Mesenchymal stem cell (in vitro differentiated cells and primary cell): ENCODE data around the gene SDK2.

Experiments used
- DNase-seq: peaks from one replicate; pipeline ENCODE4 v3.0.0-alpha.2; 2013
- H2AFZ ChIP-seq: one replicate; pipeline ENCODE4 v1.6.1; 2013; ENCODE audit warnings: low read depth, mild to moderate bottlenecking, control low read depth, inconsistent platforms, low read length, moderate library complexity
- H2AK5ac ChIP-seq: 2 replicates; pipeline ENCODE4 v1.6.1; 2013; ENCODE audit warnings: low read length, moderate library complexity, mild to moderate bottlenecking, inconsistent platforms; ENCODE audit not compliant: severe bottlenecking
- H2BK120ac ChIP-seq: one replicate; pipeline ENCODE4 v1.6.1; 2013; ENCODE audit warnings: low read depth, mild to moderate bottlenecking, inconsistent platforms, low read length, moderate library complexity
- H2BK12ac ChIP-seq, 2 experiments: one replicate each; pipeline ENCODE4 v1.6.1; 2013; ENCODE audit warnings: inconsistent platforms in 2 of 2, low read length in 2 of 2, mild to moderate bottlenecking in 2 of 2, moderate library complexity in 2 of 2, control low read depth in 1 of 2
- H2BK15ac ChIP-seq: one replicate; pipeline ENCODE4 v1.6.1; 2013; ENCODE audit warnings: mild to moderate bottlenecking, low read depth, inconsistent platforms; ENCODE audit not compliant: poor library complexity, severe bottlenecking
- H2BK5ac ChIP-seq: 2 replicates; pipeline ENCODE4 v1.6.1; 2013; ENCODE audit warnings: low read depth, mild to moderate bottlenecking, low read length, control low read depth, inconsistent platforms; ENCODE audit not compliant: poor library complexity, severe bottlenecking
- H3K14ac ChIP-seq, 2 experiments: one replicate each; pipeline ENCODE4 v1.6.1; 2013; ENCODE audit warnings: inconsistent platforms in 2 of 2, low read length in 2 of 2, control low read depth in 1 of 2, mild to moderate bottlenecking in 1 of 2, moderate library complexity in 1 of 2
- H3K18ac ChIP-seq, 2 experiments: one replicate each; pipeline ENCODE4 v1.6.1; 2013; ENCODE audit warnings: inconsistent platforms in 2 of 2, low read length in 2 of 2, control low read depth in 1 of 2, low read depth in 1 of 2, mild to moderate bottlenecking in 1 of 2
- H3K23ac ChIP-seq, 2 experiments: one replicate each; pipeline ENCODE4 v1.6.1; 2013; ENCODE audit warnings: inconsistent platforms in 2 of 2, low read length in 2 of 2, mild to moderate bottlenecking in 2 of 2, moderate library complexity in 2 of 2, control low read depth in 1 of 2
- H3K27ac ChIP-seq: 2 replicates; pipeline ENCODE4 v1.5.1; 2013; ENCODE audit warnings: mild to moderate bottlenecking, moderate library complexity, low read length, control low read depth, inconsistent platforms; ENCODE audit not compliant: poor library complexity, severe bottlenecking
- H3K27me3 ChIP-seq, 2 experiments: 2 replicates each; pipeline versions ENCODE4 v1.6.1 to v1.7.0; 2013; ENCODE audit warnings: low read length in 2 of 2, mild to moderate bottlenecking in 2 of 2, moderate library complexity in 2 of 2, control low read depth in 1 of 2, inconsistent platforms in 1 of 2; ENCODE audit not compliant: control insufficient read depth in 1 of 2, insufficient read depth in 1 of 2
- H3K36me3 ChIP-seq, 2 experiments: 2 replicates each; pipeline versions ENCODE4 v1.6.1 to v1.7.0; 2013; ENCODE audit warnings: low read length in 2 of 2, control low read depth in 1 of 2, inconsistent platforms in 1 of 2, low read depth in 1 of 2, mild to moderate bottlenecking in 1 of 2; ENCODE audit not compliant: insufficient read depth in 2 of 2, control insufficient read depth in 1 of 2
- H3K4ac ChIP-seq, 2 experiments: one replicate each; pipeline ENCODE4 v1.6.1; 2013; ENCODE audit warnings: inconsistent platforms in 2 of 2, low read length in 2 of 2, mild to moderate bottlenecking in 2 of 2, moderate library complexity in 2 of 2, control low read depth in 1 of 2, low read depth in 1 of 2
- H3K4me1 ChIP-seq: 2 replicates; pipeline ENCODE4 v1.6.1; 2013; ENCODE audit warnings: low read depth, low read length, control low read depth; ENCODE audit not compliant: control insufficient read depth, insufficient read depth
- H3K4me2 ChIP-seq: 2 replicates; pipeline ENCODE4 v1.6.1; 2013; ENCODE audit warnings: low read length, mild to moderate bottlenecking, inconsistent platforms; ENCODE audit not compliant: poor library complexity, severe bottlenecking
- H3K4me3 ChIP-seq, 2 experiments: 2 replicates each; pipeline versions ENCODE4 v1.5.1 to v1.7.0; 2013; ENCODE audit warnings: low read length in 2 of 2, mild to moderate bottlenecking in 2 of 2, control low read depth in 1 of 2, low read depth in 1 of 2; ENCODE audit not compliant: insufficient read depth in 1 of 2
- H3K79me1 ChIP-seq: replicated peaks from 2 replicates; pipeline ENCODE4 v1.6.1; 2013; ENCODE audit warnings: mild to moderate bottlenecking, control low read depth, low read length, inconsistent platforms; ENCODE audit not compliant: poor library complexity, severe bottlenecking
- H3K9ac ChIP-seq: 2 replicates; pipeline ENCODE4 v1.7.0; 2013; ENCODE audit warnings: mild to moderate bottlenecking, low read length, moderate library complexity
- H3K9me3 ChIP-seq: 2 replicates; pipeline ENCODE4 v1.7.0; 2013; ENCODE audit warnings: mild to moderate bottlenecking, low read length; ENCODE audit not compliant: control insufficient read depth
- H4K8ac ChIP-seq: one replicate; pipeline ENCODE4 v1.6.1; 2013; ENCODE audit warnings: inconsistent platforms, mild to moderate bottlenecking, low read length, moderate library complexity
- H4K91ac ChIP-seq: one replicate; pipeline ENCODE4 v1.6.1; 2013; ENCODE audit warnings: mild to moderate bottlenecking, low read length, inconsistent platforms
- WGBS: methylation state at CpG from one replicate; pipeline ENCODE4 v1.1.7; 2013; ENCODE audit warnings: mixed read lengths; 5-methylcytosine and 5-hydroxymethylcytosine counted together

SDK2 gene

DNA sequence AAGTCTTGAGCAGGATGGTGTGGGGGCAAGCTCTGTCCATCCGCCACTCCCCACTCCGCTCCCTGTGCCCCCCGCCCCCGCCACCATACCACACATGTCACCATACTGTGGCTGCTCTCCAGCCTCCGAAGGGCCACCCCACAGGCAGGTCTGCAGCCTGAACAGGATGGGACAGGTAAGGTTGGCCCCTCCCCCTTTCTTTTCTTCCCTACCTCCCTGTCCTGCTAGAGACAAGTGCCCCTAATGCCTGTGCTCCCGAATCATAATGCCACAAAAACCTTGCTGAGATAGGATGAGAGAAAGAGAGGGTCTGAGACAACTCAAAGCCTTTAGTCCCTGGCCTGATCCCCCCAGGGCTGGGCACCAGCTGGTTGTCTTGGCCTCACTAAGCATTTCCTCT, 84.7 kb downstream of the SDK2 start:
- no peak for DNase-seq
- H3K27ac ChIP-seq, result no peak overlapping the region
- WGBS, result 97% methylated on average over 6 of the region's 6 CpGs
- H3K14ac ChIP-seq, result no peak overlapping the region
- H3K9ac ChIP-seq, result no peak overlapping the region
- H3K4ac ChIP-seq, result no peak overlapping the region
- no peaks in the 10 kb centered on the region for H3K79me1 ChIP-seq
- H4K91ac ChIP-seq, result no peak overlapping the region
- H2BK120ac ChIP-seq, result no peak overlapping the region
- H3K9me3 ChIP-seq, result no peaks in the 10 kb centered on the region
- H4K8ac ChIP-seq, result no peak overlapping the region
- no peak overlapping the region for H3K23ac ChIP-seq
- no peak overlapping the region for H3K18ac ChIP-seq
- H2BK15ac ChIP-seq, result no peak overlapping the region
- H3K4me3 ChIP-seq, result no peak overlapping the region
- H2AFZ ChIP-seq, result no peak overlapping the region
- H3K27me3 ChIP-seq, result peaks cover 18 to 60% of the 10 kb centered on the region in 2 experiments
- no peak overlapping the region for H3K4me2 ChIP-seq
- no peak overlapping the region for H2BK5ac ChIP-seq
- H2AK5ac ChIP-seq, result no peak overlapping the region
- H3K4me1 ChIP-seq, result no peaks in the 10 kb centered on the region
- H2BK12ac ChIP-seq, result no peak overlapping the region
- H3K36me3 ChIP-seq, result no peaks in the 10 kb centered on the region

DNA sequence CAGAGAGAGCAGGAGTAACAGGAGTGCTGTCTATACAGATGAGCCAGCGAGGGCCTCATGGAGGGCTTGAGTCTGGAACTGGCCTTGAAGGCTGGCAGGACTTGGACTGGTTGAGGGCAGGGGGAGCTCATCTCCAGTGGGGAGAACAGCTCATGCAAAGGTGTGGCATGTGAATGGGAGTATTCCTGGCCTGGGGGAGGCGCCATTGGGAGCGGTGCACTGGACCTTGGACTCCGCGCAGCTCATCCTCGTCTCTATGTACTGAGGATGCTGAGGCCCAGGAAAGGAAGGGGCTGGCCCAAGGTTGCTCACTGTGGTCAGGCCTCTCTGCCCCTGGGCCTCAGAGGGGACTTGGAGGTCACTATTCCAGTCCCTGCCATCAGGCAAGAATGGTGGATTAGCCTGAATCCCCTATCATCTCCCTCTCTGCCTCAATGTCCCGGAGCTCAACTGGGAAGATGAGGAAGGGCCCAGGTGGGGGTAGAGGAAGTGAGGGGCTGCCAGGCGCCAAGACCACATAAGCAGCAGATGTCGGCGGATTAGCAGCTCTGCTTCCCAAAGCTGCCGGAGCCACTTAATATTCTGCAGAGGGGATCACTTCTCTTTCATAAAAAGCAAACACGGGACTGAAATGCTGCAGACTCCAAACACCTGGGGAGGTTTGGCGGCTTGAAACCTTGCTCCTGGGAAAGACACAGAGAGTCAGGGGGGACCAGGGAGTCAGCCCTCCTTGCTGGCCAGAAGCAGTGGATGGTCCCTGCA, 88.9 kb downstream of the SDK2 start:
- no peak overlapping the region for H3K4me3 ChIP-seq
- H3K27me3 ChIP-seq, result peaks cover 18 to 80% of the 10 kb centered on the region in 2 experiments
- no peak overlapping the region for H3K9ac ChIP-seq
- H3K23ac ChIP-seq, result no peak overlapping the region
- H3K4me1 ChIP-seq, result no peaks in the 10 kb centered on the region
- no peaks in the 10 kb centered on the region for H3K79me1 ChIP-seq
- no peaks in the 10 kb centered on the region for H3K9me3 ChIP-seq
- no peak overlapping the region for H4K91ac ChIP-seq
- no peak for DNase-seq
- H3K36me3 ChIP-seq, result no peaks in the 10 kb centered on the region
- no peak overlapping the region for H2BK15ac ChIP-seq
- H3K14ac ChIP-seq, result peak overlapping the region in 1 of 2 experiments; percentile 64
- H2BK120ac ChIP-seq, result no peak overlapping the region
- H3K4me2 ChIP-seq, result no peak overlapping the region
- H3K27ac ChIP-seq, result no peak overlapping the region
- 80% methylated on average over 13 of the region's 13 CpGs for WGBS
- H2BK12ac ChIP-seq, result no peak overlapping the region
- H3K18ac ChIP-seq, result no peak overlapping the region
- H2AFZ ChIP-seq, result no peak overlapping the region
- no peak overlapping the region for H2AK5ac ChIP-seq
- H4K8ac ChIP-seq, result no peak overlapping the region
- no peak overlapping the region for H3K4ac ChIP-seq
- H2BK5ac ChIP-seq, result no peak overlapping the region

DNA sequence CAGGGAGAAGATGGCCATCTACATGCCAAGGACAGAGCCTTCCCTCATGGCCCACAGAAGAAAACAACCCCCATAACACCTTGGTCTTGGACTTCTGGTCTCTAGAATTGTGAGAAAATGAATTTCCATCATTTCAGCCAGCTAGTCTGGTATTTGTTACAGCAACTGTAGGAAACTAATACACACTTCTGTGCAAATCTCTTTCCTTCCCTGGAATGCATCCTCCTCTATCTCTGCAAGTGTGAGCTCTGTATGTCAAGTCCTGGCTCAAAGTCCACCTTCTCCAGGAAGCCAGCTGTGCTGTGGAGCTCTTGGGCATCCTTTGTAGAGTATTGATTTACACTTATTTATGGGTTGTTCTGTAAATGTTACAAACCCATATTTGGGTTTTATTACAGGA, 89.7 kb downstream of the SDK2 start:
- Histone ChIP-seq H3K4me3 (no peak overlapping the region), H2BK15ac (no peak overlapping the region), H3K9me3 (no peaks in the 10 kb centered on the region), H3K79me1 (no peaks in the 10 kb centered on the region), H3K9ac (no peak overlapping the region), H2AK5ac (no peak overlapping the region), H3K14ac (no peak overlapping the region), H4K8ac (no peak overlapping the region), H4K91ac (no peak overlapping the region), H3K23ac (no peak overlapping the region), H3K27ac (no peak overlapping the region), H3K36me3 (no peaks in the 10 kb centered on the region), H3K4ac (no peak overlapping the region), H3K27me3 (peaks cover 13 to 82% of the 10 kb centered on the region in 2 experiments), H2AFZ (no peak overlapping the region), H3K4me2 (no peak overlapping the region), H2BK12ac (no peak overlapping the region), H3K18ac (no peak overlapping the region), H2BK120ac (no peak overlapping the region), H3K4me1 (no peaks in the 10 kb centered on the region), H2BK5ac (no peak overlapping the region)
- no peak for DNase-seq

DNA sequence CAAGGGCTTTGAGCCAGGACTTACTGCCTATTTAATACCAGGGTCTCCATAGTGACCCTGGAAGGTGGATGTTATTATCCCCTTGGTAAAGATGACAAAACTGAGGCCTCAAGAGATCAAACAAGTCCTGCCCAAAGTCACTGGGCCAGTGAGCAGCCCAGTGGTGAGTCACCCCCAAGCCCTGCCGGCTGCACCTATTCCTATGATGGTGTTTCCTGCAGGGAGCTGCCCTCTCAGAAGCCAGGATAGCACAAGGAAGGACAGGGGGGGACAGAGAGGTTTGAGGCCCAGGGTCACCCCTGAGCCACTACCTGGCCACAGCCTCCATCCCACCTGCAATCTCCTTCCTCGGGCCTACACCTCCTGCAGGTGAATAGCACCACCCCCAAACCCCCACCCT, 90.9 kb downstream of the SDK2 start:
- no peak overlapping the region for H3K27ac ChIP-seq
- H3K79me1 ChIP-seq, result no peaks in the 10 kb centered on the region
- H3K4ac ChIP-seq, result no peak overlapping the region
- no peak overlapping the region for H2BK12ac ChIP-seq
- no peaks in the 10 kb centered on the region for H3K9me3 ChIP-seq
- no peak overlapping the region for H3K4me2 ChIP-seq
- H4K8ac ChIP-seq, result no peak overlapping the region
- no peaks in the 10 kb centered on the region for H3K4me1 ChIP-seq
- DNase-seq, result no peak
- H3K27me3 ChIP-seq, result peaks cover 18 to 93% of the 10 kb centered on the region in 2 experiments
- H3K9ac ChIP-seq, result no peak overlapping the region
- no peak overlapping the region for H3K23ac ChIP-seq
- H4K91ac ChIP-seq, result no peak overlapping the region
- no peak overlapping the region for H3K4me3 ChIP-seq
- H2BK15ac ChIP-seq, result no peak overlapping the region
- H2AFZ ChIP-seq, result no peak overlapping the region
- no peak overlapping the region for H2BK120ac ChIP-seq
- no peak overlapping the region for H2AK5ac ChIP-seq
- H3K14ac ChIP-seq, result no peak overlapping the region
- no peaks in the 10 kb centered on the region for H3K36me3 ChIP-seq
- H3K18ac ChIP-seq, result no peak overlapping the region
- WGBS, result 60% methylated on average over 2 of the region's 2 CpGs
- no peak overlapping the region for H2BK5ac ChIP-seq
